HEK293T (cell line): Measurements from ENCODE around the gene LRMDA.

Experiments used
- CTCF ChIA-PET: fragments of 350-600 bp; formaldehyde crosslinking; extraction: SDS; loops from one replicate; lab custom pipeline; 2021; ENCODE audit warnings: antibody characterized with exemption, inconsistent platforms; lab: Yijun Ruan, JAX
- POLR2A ChIA-PET: fragments of 350-600 bp; formaldehyde crosslinking; extraction: SDS; loops from one replicate; lab custom pipeline; 2020; ENCODE audit warnings: antibody characterized with exemption, inconsistent platforms; lab: Yijun Ruan, JAX
- DNase-seq: peaks from one replicate; pipeline ENCODE4 v3.0.0; 2012; ENCODE audit warnings: mixed read lengths; ENCODE audit errors: extremely low spot score
- ARNT ChIP-seq: fragments of 450-650 bp; IDR thresholded peaks from 2 replicates; pipeline ENCODE4 v1.6.1; 2017; ENCODE audit warnings: mild to moderate bottlenecking
- BHLHE40 ChIP-seq: fragments of 450-650 bp; IDR thresholded peaks from 2 replicates; pipeline ENCODE4 v1.6.1; 2016; ENCODE audit warnings: mild to moderate bottlenecking, moderate library complexity, borderline replicate concordance
- CTBP1 ChIP-seq: fragments of 450-650 bp; IDR thresholded peaks from 2 replicates; pipeline ENCODE4 v1.6.1; 2016; ENCODE audit warnings: borderline replicate concordance
- FOXA1 ChIP-seq: fragments of 450-650 bp; IDR thresholded peaks from 2 replicates; pipeline ENCODE4 v1.6.1; 2016; ENCODE audit warnings: mild to moderate bottlenecking
- FOXK2 ChIP-seq: fragments of 450-650 bp; IDR thresholded peaks from 2 replicates; pipeline ENCODE4 v1.6.1; 2016; ENCODE audit warnings: mild to moderate bottlenecking
- FOXM1 ChIP-seq: fragments of 450-650 bp; IDR thresholded peaks from 2 replicates; pipeline ENCODE4 v1.6.1; 2017; ENCODE audit warnings: mild to moderate bottlenecking, borderline replicate concordance
- HDGF ChIP-seq: fragments of 450-650 bp; IDR thresholded peaks from 2 replicates; pipeline ENCODE4 v1.6.1; 2017; ENCODE audit warnings: antibody characterized with exemption, borderline replicate concordance
- L3MBTL2 ChIP-seq: fragments of 450-650 bp; conservative IDR thresholded peaks from 2 replicates; pipeline ENCODE4 v1.6.1; 2016; ENCODE audit warnings: mild to moderate bottlenecking
- LEF1 ChIP-seq: fragments of 450-650 bp; IDR thresholded peaks from 2 replicates; pipeline ENCODE4 v1.6.1; 2017; ENCODE audit warnings: mild to moderate bottlenecking, borderline replicate concordance
- NFRKB ChIP-seq: fragments of 450-650 bp; IDR thresholded peaks from 2 replicates; pipeline ENCODE4 v1.6.1; 2016; ENCODE audit warnings: mild to moderate bottlenecking, moderate library complexity
- PKNOX1 ChIP-seq: fragments of 450-650 bp; IDR thresholded peaks from 2 replicates; pipeline ENCODE4 v1.6.1; 2016
- SP1 ChIP-seq: fragments of 450-650 bp; IDR thresholded peaks from 2 replicates; pipeline ENCODE4 v1.6.1; 2017
- SUZ12 ChIP-seq: fragments of 450-650 bp; IDR thresholded peaks from 2 replicates; pipeline ENCODE4 v1.6.1; 2016; ENCODE audit warnings: mild to moderate bottlenecking
- TARDBP ChIP-seq: fragments of 450-650 bp; IDR thresholded peaks from 2 replicates; pipeline ENCODE4 v1.6.1; 2016
- ZNF384 ChIP-seq: fragments of 450-650 bp; IDR thresholded peaks from 2 replicates; pipeline ENCODE4 v1.6.1; 2016

Gene LRMDA

GRCh38 chr10:75678527-75678926 is 247.1 kb downstream of the LRMDA start:
- POLR2A ChIA-PET = no interaction called here

GRCh38 chr10:75679536-75679935 is 248.1 kb downstream of the LRMDA start:
- CTCF ChIA-PET = no interaction called here
- POLR2A ChIA-PET = no interaction called here
- no peak for TF ChIP-seq FOXA1
- TF ChIP-seq ZNF384 = no peak
- TF ChIP-seq BHLHE40 = no peak
- no peak for TF ChIP-seq SUZ12
- no peak for TF ChIP-seq NFRKB
- no peak for TF ChIP-seq FOXM1
- TF ChIP-seq PKNOX1 = no peak
- TF ChIP-seq HDGF = no peak
- no peak for TF ChIP-seq ARNT
- TF ChIP-seq LEF1 = no peak
- DNase-seq = no peak

More at GRCh38 chr10:75678527-75678926, 247.1 kb downstream of the LRMDA start:
- no peak for TF ChIP-seq HDGF
- no peak for TF ChIP-seq BHLHE40
- no peak for TF ChIP-seq FOXK2
- TF ChIP-seq TARDBP = no peak
- TF ChIP-seq SP1 = no peak
- TF ChIP-seq FOXA1 = no peak
- no peak for TF ChIP-seq SUZ12
- TF ChIP-seq ARNT = no peak
- no peak for TF ChIP-seq LEF1
- no peak for TF ChIP-seq CTBP1
- TF ChIP-seq PKNOX1 = no peak
- TF ChIP-seq L3MBTL2 = no peak
- no peak for DNase-seq
- CTCF ChIA-PET = interaction anchor here (0.6 kb wide), 1 partner anchor 394 kb away, joined by 5 read pairs; no protein-coding TSS in a partner anchor

- no peak for DNase-seq
- CTCF ChIA-PET = no interaction called here
- TF ChIP-seq HDGF (no peak), ARNT (no peak), CTBP1 (no peak), PKNOX1 (no peak), ZNF384 (no peak)
- POLR2A ChIA-PET = no interaction called here
These were observed 249.9 kb downstream of the LRMDA start for GRCh38 chr10:75681334-75681733.

GRCh38 chr10:75682649-75683557 is 251.5 kb downstream of the LRMDA start:
- no peak for DNase-seq
- TF ChIP-seq FOXA1 = no peak
- POLR2A ChIA-PET = no interaction called here
- CTCF ChIA-PET = no interaction called here

- CTCF ChIA-PET = no interaction called here
- POLR2A ChIA-PET = no interaction called here
- TF ChIP-seq ZNF384 (no peak), SP1 (no peak), LEF1 (no peak), FOXK2 (no peak), BHLHE40 (no peak), FOXA1 (no peak), NFRKB (no peak), ARNT (no peak), SUZ12 (no peak), TARDBP (no peak), HDGF (no peak), PKNOX1 (no peak)
- DNase-seq = no peak
These were observed 253.8 kb downstream of the LRMDA start for GRCh38 chr10:75685187-75685586.

- ChIA-PET CTCF (no interaction called here), POLR2A (no interaction called here)
- DNase-seq = no peak
- no peak for TF ChIP-seq PKNOX1
These were observed 257.3 kb downstream of the LRMDA start for GRCh38 chr10:75688506-75689300.
